ENCODE results near the gene GHRL.
A peak's percentile ranks its signal among the peaks of the same experiment; 100 is the strongest.

The GHRL gene, protein sequence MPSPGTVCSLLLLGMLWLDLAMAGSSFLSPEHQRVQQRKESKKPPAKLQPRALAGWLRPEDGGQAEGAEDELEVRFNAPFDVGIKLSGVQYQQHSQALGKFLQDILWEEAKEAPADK

DNA sequence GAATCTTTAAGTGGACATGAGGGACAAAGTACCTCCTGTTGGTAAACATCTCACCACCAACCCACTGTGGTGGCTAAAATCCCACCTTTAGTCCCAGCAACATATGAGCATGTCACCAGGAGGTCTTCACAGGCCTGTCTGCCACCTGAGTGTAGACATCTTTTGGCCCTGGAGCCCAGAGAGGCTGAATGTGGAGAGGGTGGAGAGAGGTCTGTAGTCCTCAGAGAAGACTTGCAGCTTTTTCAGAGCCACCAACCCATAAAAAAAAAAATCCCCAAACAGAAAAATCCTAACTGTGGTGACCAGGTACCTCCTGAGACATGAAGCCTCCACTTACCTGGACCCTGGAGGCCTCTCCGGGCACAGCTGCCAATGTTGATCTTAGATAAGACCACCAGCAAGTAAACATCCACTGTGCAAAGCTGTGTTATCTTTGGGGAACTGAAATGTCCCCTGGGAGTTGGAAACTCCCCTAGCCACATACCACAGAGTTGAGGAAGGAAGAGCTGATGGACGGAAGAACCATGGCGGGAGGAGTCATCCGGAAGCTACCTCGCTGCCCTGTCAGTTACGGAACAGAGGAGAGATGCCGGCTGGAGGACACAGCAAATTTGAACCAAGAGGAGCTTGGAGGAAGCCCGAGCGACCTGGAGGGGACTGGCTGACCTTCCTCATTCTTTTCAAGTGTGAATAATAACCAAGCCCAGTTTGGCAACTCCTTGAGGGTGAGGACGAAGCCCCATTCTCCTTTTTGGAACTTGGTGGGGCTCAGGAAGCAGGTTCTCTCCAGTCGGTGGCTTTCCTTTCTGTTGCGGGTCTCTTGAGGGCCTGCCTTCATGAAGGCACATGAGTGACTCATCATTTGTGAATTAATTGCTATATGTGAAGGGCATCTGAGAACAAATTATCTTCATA, at the start of gene GHRL:
TSS of gene GHRL (minus strand) at position 443 of the 915 bp plus-strand sequence. CDS start 2,767 bp downstream, outside the sequence.
- DNase-seq = no peak

DNA sequence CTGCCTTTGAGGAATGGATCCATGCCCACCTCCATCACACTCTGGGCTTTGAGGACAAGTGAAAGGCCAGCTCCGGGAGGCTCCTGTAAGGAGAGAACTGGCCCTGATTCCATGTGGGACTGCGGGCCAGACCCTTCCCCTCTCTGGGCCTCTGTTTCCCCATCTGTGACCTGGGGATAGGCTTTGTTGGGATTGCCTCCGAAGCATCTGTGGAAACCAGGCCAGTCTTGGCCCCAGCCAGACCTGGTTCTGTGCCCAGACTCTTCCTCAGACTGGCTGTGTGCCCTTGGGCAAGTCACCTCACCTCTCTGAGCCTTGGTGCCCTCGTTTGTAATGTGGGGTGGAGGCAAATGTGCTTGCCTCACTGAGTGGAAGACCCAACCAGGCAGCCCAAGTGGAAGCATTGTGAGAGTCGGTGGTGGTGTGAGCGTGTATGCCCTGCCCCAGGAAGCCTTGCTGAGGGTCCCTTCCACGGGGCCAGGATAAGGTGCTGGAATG, 49.2 kb upstream of the GHRL start:
- no peak for DNase-seq

DNA sequence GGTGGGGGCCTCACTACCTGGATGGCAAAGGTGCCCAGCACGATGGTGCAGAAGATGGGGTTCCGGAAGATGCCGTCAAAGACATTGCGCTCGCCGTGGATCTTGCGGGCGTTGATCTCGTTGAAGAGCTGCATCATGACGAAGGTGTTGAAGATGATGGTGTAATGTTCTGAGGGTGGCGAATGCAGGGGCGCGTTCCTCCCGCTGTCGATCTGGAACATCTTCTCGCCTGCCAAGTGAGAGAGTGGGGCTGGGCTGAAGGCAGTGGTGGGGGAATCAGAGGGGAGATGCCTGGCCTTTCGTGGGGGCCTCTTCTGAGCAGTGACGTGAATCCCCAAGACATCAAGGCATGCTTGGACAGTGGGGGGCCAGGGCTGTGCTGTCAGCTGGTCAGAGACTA, 47.7 kb upstream of the GHRL start:
- DNase-seq = no peak

DNA sequence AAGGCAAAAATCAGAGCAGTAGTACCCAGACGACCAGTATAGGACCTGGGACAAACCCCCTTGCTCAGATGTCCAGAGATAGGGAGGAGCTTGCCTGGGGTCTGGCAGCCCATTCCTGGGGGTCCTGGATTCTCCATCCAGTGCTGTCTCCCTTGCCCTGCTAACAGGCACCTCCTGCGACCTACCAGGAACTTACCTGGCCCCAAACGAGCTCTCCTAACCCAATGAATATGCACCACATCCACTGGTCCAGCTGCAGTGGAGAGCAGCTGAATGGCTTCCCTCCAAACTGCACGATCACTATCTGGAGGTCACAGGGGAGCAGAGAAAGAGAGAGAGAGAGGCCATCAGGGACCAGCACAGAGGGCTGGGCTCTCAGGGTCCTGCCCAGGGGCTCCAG, 47.3 kb upstream of the GHRL start:
- DNase-seq = no peak

DNA sequence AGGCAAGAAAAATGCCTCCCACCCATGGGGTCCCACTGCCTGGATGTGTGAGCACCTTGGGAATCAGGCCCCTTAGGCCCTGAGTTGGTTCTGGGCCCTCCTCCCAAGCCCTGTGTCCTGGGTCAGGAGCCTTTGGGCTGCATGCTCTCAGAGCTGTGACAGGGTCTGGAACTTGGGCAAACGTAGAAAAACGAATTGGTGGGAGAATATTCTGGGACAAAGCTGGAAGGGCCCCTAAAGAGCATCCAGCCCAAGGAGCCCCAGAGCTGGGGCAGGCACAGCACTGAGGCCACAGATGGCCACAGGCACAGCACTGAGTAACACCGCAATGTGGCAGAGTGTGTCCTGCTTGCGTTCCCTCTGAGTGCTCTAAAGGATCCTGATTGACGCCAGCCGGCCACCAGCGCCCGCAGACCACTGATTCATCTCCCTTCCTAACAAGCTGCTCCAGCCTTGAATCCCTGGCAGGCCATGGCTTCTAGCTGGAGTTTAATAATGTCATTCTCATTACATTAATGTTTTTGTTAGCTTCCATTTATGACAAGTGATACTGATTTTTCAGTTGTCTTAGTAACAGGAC, 46.7 kb upstream of the GHRL start:
- no peak for DNase-seq

DNA sequence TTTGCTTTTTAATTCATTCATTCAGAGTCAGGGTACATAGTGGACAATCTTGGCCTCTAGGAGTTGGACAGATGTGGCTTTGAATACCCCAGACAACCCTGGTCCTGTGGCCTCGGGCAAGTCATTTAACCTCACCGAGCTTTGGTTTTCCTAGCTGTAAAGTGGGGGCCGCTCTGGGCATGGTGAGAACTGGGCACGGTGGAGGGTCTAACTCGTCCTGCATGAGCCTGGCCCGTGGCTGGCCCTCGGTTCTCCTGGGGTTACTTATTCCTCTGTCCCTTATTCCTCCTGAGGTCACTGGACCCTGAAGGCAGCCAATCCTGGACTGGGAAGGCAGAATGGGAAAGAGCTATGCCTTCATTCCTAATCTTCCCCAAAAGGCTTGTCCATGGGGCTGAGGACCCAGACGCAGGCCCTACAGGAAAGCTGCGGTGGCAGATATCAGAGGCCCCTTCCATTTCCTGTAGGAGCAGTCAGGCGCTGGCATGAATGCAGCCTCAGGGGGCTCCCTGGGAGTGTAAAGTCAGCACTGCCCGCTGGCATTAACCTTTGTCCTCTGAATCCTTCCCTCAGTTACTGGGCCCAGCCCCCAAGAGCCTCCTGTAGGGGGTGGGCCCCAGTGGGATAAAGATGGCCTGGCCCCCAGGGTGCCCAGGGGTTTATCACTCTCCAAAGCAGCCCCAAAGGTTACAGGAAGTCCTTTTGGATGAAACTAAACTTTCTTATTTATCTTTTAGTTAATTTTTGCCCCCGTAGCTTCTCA, 46.0 kb upstream of the GHRL start:
- DNase-seq = no peak

DNA sequence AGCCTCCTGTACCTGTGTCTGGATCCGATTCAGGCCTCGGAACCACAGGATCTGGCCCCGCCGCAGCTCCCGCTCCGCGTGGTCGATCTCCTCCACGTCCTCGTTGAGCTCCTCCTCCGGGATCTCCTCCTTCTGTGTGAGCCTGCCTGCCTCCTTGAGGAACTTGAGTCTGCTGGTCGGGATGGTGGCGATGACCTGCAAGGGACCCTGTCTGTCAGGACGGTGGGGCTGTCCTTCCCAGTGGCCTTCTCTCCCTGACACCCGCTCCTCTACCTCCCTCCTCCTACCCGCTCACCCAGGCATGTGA, 45.4 kb upstream of the GHRL start:
- DNase-seq = no peak

DNA sequence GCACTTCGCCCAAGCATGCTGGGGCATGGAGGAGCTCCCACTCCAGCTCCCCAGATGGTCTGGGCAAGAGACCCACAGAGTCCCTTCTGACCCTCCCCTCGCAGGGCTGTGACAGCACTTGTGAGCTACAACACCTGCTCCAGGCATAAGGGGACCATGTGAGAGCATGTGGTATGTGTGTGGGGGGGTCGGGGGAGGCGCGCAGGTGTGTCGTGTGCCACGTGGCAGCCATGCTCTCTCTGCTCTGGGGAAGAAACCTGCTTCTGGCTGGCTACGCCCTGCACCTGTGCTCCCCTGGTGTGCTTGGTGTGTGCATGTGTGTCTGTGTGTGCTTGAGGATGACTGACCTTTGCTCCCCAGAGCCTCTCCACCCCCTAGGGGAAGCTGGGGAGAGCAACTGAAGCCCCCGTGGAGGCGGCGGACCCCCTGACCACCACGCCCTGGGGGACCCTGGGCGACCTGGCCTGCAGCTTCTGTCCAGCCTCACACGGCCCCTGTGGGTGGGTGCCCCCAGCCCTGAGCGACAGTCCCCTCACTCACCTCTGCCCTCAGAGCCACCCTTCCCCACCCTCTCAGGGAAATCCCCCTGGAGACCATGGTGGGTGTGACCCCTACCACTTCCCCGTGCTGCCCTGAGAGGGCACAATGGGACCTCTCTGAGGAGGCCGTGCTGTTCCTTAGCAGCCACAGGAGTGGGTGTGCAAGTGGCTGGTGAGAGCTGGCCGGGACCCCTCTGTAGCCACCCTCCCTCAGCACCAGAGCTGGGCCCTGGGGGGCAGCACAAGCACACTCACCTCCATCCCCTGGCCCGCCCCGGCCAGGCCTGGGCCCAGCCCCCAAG, 44.8 kb upstream of the GHRL start:
- DNase-seq = peak; percentile 93

DNA sequence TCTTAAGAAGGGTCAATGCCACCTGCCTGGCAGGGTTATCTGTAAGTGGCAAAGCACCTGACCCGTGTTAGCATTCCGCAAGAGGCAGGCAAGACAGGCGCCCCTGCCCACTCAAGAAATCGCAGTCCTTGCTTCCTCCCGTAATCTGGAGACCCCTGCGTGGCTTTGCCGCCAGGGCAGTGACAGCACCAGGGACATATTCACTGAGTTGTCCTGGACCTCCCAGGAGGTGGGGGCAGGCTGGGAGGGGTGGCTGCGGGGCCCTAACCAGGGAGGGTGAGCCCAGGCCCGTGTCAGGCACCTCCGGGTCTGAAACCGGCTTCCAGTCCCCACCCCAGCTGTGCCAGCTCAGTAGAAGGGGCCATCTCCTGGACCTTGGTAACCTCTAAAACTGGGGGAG, 44.0 kb upstream of the GHRL start:
- peak; percentile 19 for DNase-seq

DNA sequence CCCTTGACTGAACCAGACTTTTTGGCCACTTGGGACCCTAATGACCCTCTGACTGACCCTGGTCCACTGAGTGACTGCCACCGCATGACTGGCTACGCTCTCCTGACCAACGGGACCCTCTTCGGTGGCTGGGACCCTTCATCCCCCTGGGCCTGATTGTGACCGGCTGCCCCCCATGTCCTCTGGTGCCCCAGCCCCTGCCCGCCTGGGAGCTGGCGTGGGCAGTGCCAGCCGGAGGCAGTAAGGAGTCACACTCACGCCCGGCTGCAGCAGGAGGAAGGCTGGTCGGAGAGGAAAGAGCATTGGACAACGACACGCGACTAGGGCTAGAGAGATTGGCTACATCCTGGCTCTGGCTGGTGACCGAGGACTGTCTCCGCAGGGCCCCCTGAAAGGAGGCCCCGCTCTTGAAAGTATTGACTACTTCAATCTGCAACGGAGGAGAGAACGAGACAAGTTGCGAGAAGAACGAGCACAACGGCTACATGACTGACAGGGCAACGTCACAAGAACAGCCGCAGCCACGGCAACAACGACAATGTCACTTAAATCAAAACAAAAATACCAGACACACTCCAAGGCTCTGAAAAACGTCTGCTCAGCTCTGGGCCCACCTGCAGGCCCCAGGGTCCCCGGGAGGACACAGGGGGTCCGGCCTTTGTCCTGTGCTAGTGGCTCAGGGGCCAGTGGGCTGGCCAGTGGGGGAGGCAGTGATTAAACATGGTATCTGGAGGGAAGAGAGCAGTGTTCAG, 43.3 kb upstream of the GHRL start:
- no peak for DNase-seq

DNA sequence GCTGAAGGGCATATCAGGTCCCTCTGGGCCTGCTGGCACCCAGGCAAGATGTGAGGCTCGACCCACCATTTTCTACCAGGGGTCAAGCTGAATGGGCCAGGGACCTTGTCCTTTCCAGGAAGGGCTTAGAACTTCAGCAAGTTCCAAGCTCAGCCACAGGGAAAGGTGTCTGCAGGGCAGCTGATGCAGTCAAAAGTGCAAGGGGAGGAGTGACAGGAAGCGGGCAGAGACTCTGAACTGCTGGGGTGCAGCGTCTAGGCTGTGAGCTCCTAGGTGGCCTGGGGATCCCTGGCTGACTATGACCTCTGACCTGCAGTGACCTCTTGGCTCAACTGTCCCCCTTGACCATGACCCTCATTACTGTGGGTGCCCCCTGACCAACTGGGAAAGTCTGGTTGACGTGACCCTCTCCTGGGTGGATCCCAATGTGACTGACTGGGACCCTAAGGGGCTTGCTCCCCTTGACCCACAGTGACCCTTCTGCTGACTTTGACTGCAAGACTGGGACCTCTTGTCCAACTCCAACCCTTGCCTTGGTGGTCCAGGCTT, 42.5 kb upstream of the GHRL start:
- peak; percentile 66 for DNase-seq

DNA sequence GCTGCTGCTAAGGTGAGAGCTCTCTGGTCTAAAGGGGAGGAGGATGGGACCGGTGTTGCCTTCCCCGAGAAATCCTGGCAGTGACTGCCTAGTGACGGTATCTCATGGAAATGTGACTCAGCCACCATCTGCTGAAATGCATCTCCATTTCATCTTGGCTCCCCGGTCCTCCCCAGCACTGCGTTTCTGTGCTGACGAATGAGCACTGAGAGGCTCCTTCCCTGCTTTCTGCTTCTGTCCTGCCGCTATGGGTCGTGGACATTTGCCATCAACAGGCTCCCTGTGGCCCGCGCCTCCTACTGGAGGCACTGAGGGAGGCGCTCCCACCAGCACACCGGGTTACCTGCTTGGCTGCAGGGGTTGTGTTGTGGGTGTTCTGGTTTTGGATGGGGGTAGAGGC, 41.7 kb upstream of the GHRL start:
- no peak for DNase-seq

DNA sequence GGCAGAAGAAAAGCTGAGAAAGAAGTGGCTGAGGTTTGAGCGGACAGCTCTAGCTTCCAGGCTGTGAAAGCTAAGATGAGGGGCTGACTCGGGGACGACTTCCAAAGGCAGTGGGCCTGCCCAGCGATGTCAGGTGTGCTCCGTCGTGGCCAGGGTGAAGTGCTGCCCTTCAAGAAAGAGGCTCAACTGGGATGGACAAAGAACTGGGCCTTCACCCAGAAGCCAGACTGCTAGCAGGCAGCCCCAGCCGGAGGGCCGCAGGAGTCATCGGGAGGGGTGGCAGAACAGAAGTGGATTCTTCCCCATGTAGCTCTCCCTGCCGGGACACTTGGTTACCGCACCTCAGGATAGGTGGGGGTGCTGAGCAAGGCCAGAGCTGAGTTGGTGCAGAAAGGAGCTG, 41.3 kb upstream of the GHRL start:
- DNase-seq = no peak

DNA sequence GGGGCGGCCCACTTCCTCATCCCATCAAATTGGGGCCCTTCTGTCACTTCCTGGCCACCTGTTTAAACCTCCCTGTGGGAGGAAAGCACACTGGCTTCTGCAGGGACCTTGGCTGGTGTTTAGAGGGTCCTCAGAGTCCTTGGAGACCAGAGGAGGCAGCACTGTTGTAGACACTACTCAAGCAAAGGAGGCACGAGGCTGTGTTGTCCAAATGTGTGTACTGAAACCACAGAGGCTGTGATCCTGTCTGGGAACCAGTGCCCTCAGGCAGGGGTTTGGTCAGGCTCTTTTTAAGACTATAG, 40.6 kb upstream of the GHRL start:
- no peak for DNase-seq

DNA sequence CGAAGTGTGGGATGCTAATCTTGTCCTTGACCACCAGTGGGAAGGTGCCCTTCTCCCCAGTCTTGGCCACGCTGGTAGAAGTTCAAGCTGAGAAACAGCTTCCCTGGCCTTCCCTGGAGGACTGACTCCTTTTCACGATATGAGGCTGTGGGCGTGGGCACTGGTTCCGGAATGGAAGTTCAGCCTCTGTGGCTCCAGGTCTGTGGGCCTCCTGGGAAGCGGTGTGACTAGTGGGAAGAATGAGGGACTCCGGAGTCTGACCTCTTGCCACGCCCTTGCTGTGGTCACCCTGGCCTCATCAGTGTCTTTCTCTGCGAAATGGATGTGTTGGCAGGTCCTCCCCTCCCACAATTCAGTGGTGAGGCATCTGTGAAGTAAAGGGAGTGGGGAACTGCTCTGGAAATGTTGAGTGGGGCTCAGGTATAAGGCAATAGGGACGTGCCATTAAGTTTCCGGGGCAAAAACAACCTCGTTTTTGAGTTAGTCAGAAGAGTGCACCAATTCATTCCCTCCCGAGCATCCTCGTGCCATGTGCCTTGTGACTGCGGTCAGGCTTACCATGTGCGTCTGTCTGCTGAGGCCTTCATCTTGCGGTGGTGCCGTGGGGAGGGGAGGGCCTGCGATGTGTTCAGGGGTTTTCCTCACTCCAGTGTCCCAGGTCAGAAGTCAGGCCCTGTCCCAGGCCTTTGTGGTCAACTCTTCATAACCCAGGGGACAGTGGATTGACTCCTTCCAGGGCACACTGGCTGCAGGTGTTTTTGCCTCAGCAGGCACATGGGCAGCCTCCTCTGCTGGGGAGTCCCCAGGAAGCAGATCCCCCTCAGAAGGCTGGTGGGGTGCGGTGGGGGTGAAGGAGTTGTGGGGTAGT, 40.0 kb upstream of the GHRL start:
- no peak for DNase-seq

DNA sequence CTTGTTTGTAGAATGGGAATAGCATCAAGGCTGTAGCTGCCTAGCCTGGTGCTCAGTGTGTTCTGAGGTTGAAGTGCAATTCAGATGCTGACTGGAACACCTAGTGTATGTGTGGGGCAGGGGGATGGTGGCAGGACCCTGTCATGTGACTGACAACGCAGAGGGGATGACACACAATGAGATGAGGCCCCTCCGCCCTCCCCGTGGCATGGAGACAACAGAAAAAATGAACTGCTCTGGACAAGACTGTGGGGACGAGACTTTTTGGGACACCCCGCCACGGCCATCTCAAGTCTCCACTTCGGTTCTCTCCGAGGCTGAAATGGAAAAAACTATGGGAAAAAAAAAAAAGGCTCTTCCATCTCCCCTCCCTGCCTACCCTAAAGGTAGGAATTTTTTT, 38.6 kb upstream of the GHRL start:
- no peak for DNase-seq

DNA sequence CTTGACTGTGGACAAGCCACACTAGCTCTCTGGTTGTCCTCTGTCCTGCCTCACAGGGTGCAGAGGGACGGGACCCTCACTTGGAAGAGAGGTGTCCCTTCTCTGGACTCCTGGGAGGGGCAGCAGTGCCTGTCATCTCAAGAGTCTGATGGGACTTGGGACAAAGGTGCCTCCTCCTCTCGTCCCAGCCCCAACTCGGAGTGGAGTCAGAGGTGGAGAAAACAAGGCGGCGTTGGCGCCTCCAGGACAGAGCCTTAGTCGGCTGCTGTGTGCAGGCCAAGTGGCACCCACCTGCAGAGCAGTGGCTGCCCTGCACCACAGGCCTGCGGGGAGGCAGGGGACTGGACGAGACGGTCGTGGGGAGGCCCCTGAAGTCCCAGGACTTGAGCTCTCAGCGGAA, 37.6 kb upstream of the GHRL start:
- no peak for DNase-seq

DNA sequence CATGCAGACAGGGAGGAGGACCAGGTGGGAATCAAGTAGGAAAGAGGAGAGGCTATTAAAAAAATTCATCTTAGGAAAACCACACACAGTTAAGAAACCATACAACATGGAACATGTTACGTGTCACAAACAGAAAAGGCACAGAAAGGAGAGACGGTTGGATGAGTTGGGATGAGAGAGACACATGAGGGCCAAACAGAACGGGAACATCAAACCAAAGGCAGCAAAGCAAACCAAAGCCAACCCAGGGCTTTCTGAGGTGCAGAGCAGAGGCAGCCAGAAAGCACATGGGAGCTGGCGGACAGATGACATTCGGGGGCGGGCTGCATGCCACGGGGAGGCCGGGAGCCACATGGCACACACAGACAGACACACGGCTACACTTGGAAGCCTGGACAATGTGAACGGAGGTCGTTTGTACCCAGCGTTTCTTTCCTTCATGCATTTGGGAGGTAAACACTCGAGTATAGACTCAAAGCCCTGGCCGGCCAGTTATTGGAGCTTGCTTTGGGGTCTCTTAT, 36.8 kb upstream of the GHRL start:
- DNase-seq = no peak

DNA sequence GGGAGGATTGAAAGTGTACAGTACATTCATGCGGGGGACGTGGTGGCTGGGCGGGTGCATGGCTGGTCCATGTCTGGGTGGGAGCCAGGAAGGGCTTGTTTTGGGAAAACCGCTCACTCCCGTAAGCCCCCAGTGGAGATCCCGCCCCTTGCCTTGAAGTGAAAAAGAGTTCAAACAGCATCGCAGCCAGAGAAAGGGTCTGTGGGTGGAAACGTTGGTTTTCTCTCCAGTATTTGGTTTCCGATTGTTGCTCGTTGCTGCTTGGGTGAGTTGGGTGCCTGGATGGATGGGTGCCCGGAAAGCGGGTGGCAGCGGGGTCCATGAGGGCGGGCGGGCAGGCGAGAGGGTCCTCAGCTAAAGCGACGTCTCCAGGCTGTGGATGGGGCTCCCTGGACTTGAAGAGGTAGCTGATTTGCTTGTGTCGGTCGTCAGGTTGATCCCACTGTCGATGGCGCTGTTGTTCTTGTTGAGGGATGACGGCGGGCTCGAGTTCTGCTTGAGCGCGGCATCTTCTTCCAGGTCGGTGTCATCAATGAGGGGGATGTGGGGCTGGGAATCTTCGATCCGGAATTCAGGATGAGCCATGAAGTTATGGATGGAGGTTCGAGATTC, 35.8 kb upstream of the GHRL start:
- DNase-seq = no peak

DNA sequence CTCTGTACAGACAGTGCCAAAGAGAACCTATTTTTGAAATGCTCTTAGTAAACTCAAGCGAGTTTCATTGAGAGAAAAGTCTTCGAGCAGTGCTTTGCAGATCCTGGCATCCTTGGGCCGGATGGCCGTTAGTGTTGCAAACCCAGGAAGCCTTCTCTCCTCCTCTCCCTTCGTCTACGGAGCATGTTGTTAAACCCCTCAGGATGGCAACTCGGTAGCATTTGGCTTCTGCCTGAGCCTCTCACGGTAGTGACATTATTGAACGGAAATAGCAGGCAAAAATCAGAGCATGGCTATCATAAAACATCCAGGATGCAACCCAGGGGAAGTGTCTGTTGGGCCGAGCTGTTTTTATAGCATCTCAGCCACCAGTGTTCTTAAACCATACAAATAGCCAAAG, 34.8 kb upstream of the GHRL start:
- no peak for DNase-seq

Measured in RPMI8226 (cell line).